Measurements from ENCODE around the gene SIPA1L3.

SIPA1L3 gene

DNA sequence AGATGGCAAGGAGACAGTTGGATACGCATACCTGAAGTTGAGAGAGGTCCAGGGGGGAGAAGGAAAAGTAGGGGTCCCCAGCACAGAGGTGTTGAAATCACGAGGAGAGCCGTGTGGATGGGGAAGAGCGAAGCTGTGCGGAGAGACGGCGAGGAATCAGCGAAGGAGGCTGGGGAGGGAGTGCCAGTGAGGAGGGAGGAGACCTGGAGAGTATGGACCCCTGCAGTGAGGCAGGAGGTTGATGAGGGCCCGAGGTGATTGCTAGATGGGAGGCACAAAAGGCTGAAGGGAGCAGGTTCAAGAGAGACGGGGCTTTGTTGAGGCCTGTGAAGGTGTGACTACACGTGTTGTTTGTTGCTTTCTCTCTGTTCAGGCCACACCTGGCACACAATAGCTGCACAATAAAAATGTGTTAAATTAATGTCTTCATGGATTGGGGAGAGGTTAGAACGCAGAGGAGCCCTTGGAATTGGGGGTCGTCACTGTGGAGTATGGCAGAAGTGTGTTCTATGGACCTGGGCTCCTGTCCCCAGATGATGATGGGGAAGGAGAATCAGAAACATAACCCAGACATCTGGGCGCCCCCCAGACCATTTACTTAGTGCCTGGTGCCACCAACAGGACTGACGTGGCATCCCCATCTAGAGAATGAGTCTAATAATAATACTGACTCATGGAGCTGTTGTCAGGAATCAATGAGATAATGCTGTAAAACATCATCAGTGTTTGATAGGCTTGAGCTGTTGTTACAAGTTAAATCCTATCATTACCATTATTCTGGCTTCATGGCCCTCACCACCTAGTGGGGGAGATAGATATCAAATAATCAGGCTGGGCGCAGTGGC is 137.5 kb downstream of the SIPA1L3 start:
- Histone ChIP-seq H3K4me1 (ENCODE audit: control insufficient read depth, insufficient read depth, low read length) (peaks cover 5% of the 10 kb centered on the region; the same call in 1 of the 2 replicates), H3K27ac (ENCODE audit: low read length) (no peak overlapping the region), H3K36me3 (ENCODE audit: control insufficient read depth, insufficient read depth, low read length) (no peaks in the 10 kb centered on the region), H3K9me3 (ENCODE audit: control insufficient read depth, insufficient read depth, low read length) (no peaks in the 10 kb centered on the region), H3K4me3 (ENCODE audit: low read length) (no peak overlapping the region), H3K27me3 (ENCODE audit: control insufficient read depth, insufficient read depth, low read length) (no peaks in the 10 kb centered on the region)
- no CpG with 5 or more reads among the region's 16 CpGs for WGBS (ENCODE audit: insufficient coverage, insufficient read length)
- no peak for DNase-seq (ENCODE audit: low read depth, low spot score)

DNA sequence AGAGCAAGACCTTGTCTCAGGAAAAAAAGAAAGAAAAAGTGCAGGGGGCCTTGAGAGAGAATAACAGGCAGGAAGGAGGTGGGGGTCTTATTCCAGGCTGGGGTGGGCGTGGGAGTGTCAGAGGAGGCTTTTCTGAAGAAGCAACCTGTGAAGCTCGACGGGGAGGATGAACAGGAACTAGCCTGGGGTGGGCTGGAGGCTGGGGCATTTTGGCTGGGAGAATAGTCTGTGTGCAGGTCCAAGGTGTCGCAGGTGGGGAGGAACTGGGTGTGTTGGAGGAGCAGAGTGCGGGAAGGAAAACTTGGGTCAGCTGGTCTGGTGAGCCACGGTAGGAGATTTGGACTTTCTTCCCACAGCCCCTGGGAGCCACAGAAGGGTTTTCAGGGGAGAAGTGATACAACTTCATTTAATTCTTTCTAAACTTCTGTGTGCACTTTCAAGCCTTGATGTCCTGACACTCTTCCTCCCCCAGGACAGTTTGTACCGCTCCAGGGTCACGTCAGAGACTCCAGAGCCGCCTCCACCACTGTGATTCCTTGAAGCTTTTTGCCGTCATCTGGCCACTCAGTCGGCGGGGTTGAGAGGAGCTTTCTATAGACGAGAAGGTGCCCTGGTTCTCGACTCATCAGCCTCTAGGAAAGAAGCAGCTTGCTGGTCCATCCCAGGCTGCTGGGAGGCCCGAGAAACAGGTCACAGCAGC is 138.7 kb downstream of the SIPA1L3 start:
- H3K36me3 ChIP-seq (ENCODE audit: control insufficient read depth, insufficient read depth, low read length): no peaks in the 10 kb centered on the region
- H3K27me3 ChIP-seq (ENCODE audit: control insufficient read depth, insufficient read depth, low read length): no peaks in the 10 kb centered on the region
- no peak for DNase-seq (ENCODE audit: low read depth, low spot score)
- no peak overlapping the region for H3K4me3 ChIP-seq (ENCODE audit: low read length)
- peaks cover 5% of the 10 kb centered on the region; the same call in 1 of the 2 replicates for H3K4me1 ChIP-seq (ENCODE audit: control insufficient read depth, insufficient read depth, low read length)
- no peak overlapping the region for H3K27ac ChIP-seq (ENCODE audit: low read length)
- no peaks in the 10 kb centered on the region for H3K9me3 ChIP-seq (ENCODE audit: control insufficient read depth, insufficient read depth, low read length)
- no CpG with 5 or more reads among the region's 15 CpGs for WGBS (ENCODE audit: insufficient coverage, insufficient read length)

- H3K4me3 ChIP-seq (ENCODE audit: low read length): no peak overlapping the region
- H3K36me3 ChIP-seq (ENCODE audit: control insufficient read depth, insufficient read depth, low read length): no peaks in the 10 kb centered on the region
- DNase-seq (ENCODE audit: low read depth, low spot score): no peak
- H3K9me3 ChIP-seq (ENCODE audit: control insufficient read depth, insufficient read depth, low read length): no peaks in the 10 kb centered on the region
- no peaks in the 10 kb centered on the region for H3K27me3 ChIP-seq (ENCODE audit: control insufficient read depth, insufficient read depth, low read length)
- no peak overlapping the region for H3K27ac ChIP-seq (ENCODE audit: low read length)
- H3K4me1 ChIP-seq (ENCODE audit: control insufficient read depth, insufficient read depth, low read length): peaks cover 5% of the 10 kb centered on the region; the same call in 1 of the 2 replicates
- WGBS (ENCODE audit: insufficient coverage, insufficient read length): no CpG with 5 or more reads among the region's 21 CpGs
Measured at GRCh38 chr19:38046254-38047048, 139.4 kb downstream of the SIPA1L3 start.

DNA sequence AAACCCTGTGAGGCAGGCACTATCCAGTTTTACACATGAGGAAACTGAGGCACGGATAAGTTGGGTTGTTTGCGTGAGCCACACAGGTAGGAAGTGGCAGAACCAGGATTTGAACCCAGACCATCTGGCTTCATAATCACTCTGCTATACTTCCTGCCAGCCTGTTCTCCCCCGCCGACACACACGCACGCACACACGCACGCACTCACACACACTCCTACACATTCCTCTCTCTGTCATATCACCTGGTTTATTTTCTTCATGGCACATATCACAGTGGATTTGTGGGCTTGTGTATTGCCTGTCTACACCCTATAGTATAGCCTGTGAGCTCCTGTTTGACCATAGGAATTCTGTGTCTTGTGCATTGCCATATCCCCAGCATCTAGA is 140.0 kb downstream of the SIPA1L3 start:
- no peak overlapping the region for H3K27ac ChIP-seq (ENCODE audit: low read length)
- no peak for DNase-seq (ENCODE audit: low read depth, low spot score)
- H3K9me3 ChIP-seq (ENCODE audit: control insufficient read depth, insufficient read depth, low read length): no peaks in the 10 kb centered on the region
- no peaks in the 10 kb centered on the region for H3K27me3 ChIP-seq (ENCODE audit: control insufficient read depth, insufficient read depth, low read length)
- H3K36me3 ChIP-seq (ENCODE audit: control insufficient read depth, insufficient read depth, low read length): no peaks in the 10 kb centered on the region
- peaks cover 5% of the 10 kb centered on the region; the same call in 1 of the 2 replicates for H3K4me1 ChIP-seq (ENCODE audit: control insufficient read depth, insufficient read depth, low read length)
- 100% methylated on average over 6 of the region's 8 CpGs for WGBS (ENCODE audit: insufficient coverage, insufficient read length)
- no peak overlapping the region for H3K4me3 ChIP-seq (ENCODE audit: low read length)

DNA sequence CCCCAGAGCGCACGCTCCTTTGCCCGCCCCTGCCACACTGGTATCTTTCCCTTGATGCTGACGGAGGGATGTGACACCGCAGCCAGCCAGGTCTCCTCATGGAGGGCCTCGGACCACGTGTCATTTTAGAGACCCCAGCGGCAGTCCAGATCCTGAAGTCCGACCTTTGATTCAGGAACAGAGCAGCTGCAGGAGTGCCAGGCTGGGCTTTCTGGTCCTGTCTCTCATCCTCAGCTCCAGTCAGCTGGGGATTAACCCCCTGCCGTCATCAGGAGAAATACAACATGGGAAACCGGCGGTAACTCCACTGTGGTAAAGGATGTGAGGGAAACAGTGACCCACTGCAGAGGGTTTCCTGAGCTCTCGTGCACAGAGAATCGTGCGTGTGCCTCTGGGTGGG is 140.6 kb downstream of the SIPA1L3 start:
- H3K4me1 ChIP-seq (ENCODE audit: control insufficient read depth, insufficient read depth, low read length): peaks cover 5% of the 10 kb centered on the region; the same call in 1 of the 2 replicates
- no peaks in the 10 kb centered on the region for H3K36me3 ChIP-seq (ENCODE audit: control insufficient read depth, insufficient read depth, low read length)
- no peaks in the 10 kb centered on the region for H3K27me3 ChIP-seq (ENCODE audit: control insufficient read depth, insufficient read depth, low read length)
- H3K4me3 ChIP-seq (ENCODE audit: low read length): no peak overlapping the region
- no CpG with 5 or more reads among the region's 15 CpGs for WGBS (ENCODE audit: insufficient coverage, insufficient read length)
- H3K9me3 ChIP-seq (ENCODE audit: control insufficient read depth, insufficient read depth, low read length): no peaks in the 10 kb centered on the region
- DNase-seq (ENCODE audit: low read depth, low spot score): no peak
- H3K27ac ChIP-seq (ENCODE audit: low read length): no peak overlapping the region

DNA sequence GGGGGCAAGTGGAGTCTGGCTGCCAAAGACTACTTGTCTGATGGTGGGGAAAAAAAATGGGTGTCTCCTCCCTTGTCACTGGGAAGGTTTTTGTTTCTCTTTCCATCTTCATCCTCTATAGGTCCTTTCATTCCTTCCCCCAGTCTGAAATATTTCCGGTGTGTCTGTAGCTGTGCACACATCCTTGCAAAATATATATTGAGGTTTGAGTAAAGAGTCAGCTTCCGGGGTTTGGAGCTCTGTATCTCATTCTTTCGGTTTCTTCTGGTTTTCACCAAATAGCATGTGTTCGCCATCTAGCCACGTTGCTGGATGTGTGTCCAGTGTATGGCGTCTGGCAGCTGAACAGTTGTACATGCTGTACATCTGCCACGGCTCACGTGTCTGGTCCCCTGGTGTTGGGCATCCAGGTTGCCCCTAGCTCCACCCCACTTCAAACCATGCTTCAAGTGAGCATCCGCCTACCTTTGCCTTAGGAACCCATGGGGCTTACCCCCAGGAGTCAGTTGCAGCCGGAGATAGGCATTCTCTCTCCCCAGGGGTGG is 142.2 kb downstream of the SIPA1L3 start:
- no peaks in the 10 kb centered on the region for H3K9me3 ChIP-seq (ENCODE audit: control insufficient read depth, insufficient read depth, low read length)
- no CpG with 5 or more reads among the region's 10 CpGs for WGBS (ENCODE audit: insufficient coverage, insufficient read length)
- H3K4me3 ChIP-seq (ENCODE audit: low read length): no peak overlapping the region
- no peaks in the 10 kb centered on the region for H3K27me3 ChIP-seq (ENCODE audit: control insufficient read depth, insufficient read depth, low read length)
- no peak overlapping the region for H3K27ac ChIP-seq (ENCODE audit: low read length)
- H3K36me3 ChIP-seq (ENCODE audit: control insufficient read depth, insufficient read depth, low read length): no peaks in the 10 kb centered on the region
- no peak for DNase-seq (ENCODE audit: low read depth, low spot score)
- H3K4me1 ChIP-seq (ENCODE audit: control insufficient read depth, insufficient read depth, low read length): no peaks in the 10 kb centered on the region

- DNase-seq (ENCODE audit: low read depth, low spot score): no peak
- H3K4me1 ChIP-seq (ENCODE audit: control insufficient read depth, insufficient read depth, low read length): peaks cover 11% of the 10 kb centered on the region
- no peaks in the 10 kb centered on the region for H3K27me3 ChIP-seq (ENCODE audit: control insufficient read depth, insufficient read depth, low read length)
- no CpG with 5 or more reads among the region's 9 CpGs for WGBS (ENCODE audit: insufficient coverage, insufficient read length)
- H3K9me3 ChIP-seq (ENCODE audit: control insufficient read depth, insufficient read depth, low read length): no peaks in the 10 kb centered on the region
- H3K36me3 ChIP-seq (ENCODE audit: control insufficient read depth, insufficient read depth, low read length): no peaks in the 10 kb centered on the region
- H3K27ac ChIP-seq (ENCODE audit: low read length): no peak overlapping the region
- H3K4me3 ChIP-seq (ENCODE audit: low read length): no peak overlapping the region
Measured at GRCh38 chr19:38055010-38055409, 148.0 kb downstream of the SIPA1L3 start.

DNA sequence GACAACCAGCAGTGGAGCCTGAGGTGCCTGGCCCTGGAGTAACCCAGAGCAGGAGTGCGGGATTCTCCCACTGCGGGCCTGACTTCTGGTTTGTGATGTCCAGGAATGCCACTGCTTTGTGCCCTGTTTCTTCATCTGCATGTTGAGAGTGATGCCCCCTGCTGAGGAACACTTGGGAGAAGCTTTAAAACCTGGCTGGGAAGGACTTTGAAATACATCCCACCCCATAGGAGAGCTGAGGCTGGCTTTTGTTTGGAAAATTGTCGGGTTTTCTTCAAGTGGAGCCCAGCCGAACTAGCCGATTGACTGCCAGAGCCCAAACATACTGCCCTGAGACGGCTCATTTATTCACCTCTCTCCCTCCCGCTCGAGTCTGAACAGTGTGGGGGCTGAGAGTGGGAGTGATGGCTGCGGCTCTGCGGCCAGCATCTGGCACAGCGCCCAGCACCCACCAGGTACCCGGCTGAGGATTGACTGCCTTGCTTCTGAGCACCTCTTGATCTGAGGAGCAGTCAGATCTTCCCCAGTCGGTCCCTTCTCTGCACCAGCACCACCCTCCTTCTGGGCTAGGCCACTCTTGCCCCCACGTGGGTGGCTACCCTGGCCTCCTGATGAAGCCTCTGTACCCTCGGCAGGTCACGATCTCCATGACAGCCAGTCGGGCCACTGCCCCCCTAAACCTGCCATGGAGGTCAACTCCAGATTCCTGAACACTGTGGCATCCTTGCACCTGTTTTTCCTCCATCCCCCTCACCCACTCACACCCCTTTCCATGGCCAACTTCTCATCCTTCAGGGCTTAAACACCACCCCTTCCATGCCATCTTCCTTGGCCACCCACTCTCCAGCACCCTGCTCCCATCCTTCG is 148.9 kb downstream of the SIPA1L3 start:
- Histone ChIP-seq H3K9me3 (ENCODE audit: control insufficient read depth, insufficient read depth, low read length) (no peaks in the 10 kb centered on the region), H3K36me3 (ENCODE audit: control insufficient read depth, insufficient read depth, low read length) (no peaks in the 10 kb centered on the region), H3K27me3 (ENCODE audit: control insufficient read depth, insufficient read depth, low read length) (no peaks in the 10 kb centered on the region), H3K4me3 (ENCODE audit: low read length) (no peak overlapping the region), H3K4me1 (ENCODE audit: control insufficient read depth, insufficient read depth, low read length) (peaks cover 11% of the 10 kb centered on the region), H3K27ac (ENCODE audit: low read length) (no peak overlapping the region)
- DNase-seq (ENCODE audit: low read depth, low spot score): no peak
- no CpG with 5 or more reads among the region's 18 CpGs for WGBS (ENCODE audit: insufficient coverage, insufficient read length)

DNA sequence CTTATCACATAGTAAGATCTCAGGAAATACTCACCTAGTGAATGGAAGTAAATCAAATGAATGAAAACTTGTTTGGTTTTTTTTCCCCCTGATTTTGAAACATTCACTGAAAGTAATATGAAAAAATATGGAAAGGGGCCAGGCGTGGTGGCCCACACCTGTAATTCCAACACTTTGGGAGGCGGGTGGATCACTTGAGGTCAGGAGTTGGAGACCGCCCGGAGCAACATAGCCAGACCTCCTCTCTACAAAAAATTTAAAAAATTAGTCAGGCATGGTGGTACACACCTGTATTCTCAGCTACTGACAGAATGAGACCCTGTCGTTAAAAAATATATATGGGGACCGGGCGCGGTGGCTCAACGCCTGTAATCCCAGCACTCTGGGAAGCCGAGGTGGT is 149.6 kb downstream of the SIPA1L3 start:
- no CpG with 5 or more reads among the region's 10 CpGs for WGBS (ENCODE audit: insufficient coverage, insufficient read length)
- DNase-seq (ENCODE audit: low read depth, low spot score): no peak
- H3K27ac ChIP-seq (ENCODE audit: low read length): no peak overlapping the region
- H3K36me3 ChIP-seq (ENCODE audit: control insufficient read depth, insufficient read depth, low read length): no peaks in the 10 kb centered on the region
- H3K4me3 ChIP-seq (ENCODE audit: low read length): no peak overlapping the region
- H3K4me1 ChIP-seq (ENCODE audit: control insufficient read depth, insufficient read depth, low read length): peaks cover 11% of the 10 kb centered on the region
- no peaks in the 10 kb centered on the region for H3K9me3 ChIP-seq (ENCODE audit: control insufficient read depth, insufficient read depth, low read length)
- H3K27me3 ChIP-seq (ENCODE audit: control insufficient read depth, insufficient read depth, low read length): no peaks in the 10 kb centered on the region

Data from iPS DF 6.9 (cell line).